Measurements from ENCODE around the gene AMZ1. TPM values are rescaled to one million over a fixed set of nuclear protein-coding genes. Genes with fewer than 3 reads are reported as not detected.

The AMZ1 gene
- total and polyA plus RNA-seq, 2 donors, result 0.05 to 0.07 TPM

DNA sequence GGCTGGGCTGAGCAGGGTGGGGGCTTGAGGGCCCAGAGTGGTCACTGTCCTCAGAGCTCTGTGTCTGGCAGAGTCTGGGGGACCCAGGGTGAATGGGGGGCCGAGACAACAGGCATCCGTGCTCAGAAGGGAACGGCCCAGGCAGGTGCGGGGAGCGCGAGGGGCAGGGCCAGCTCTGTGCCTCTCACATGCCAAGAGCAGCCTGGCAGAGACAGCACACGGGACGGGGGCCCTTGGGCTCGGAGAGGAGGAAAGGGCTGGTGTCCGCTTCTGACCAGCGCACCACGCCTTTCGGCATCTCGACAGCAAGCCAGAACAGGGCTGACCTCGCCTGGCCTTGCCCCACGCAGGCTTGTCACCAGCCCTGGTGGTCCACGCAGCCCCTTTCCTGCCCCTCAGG, 13.4 kb downstream of the AMZ1 start:
- Histone ChIP-seq H3K4me3 (ENCODE audit: low read length in 2 of 2) (no peak overlapping the region), H3K27ac (ENCODE audit: low read depth in 1 of 2, low read length in 1 of 2) (no peak overlapping the region), H3K27me3 (ENCODE audit: control insufficient read depth in 2 of 2, insufficient read depth in 1 of 2, low read length in 1 of 2) (peaks cover 6 to 54% of the 10 kb centered on the region in 2 donors), H3K4me1 (ENCODE audit: control insufficient read depth in 2 of 2, insufficient read depth in 2 of 2, low read length in 2 of 2) (peaks cover 12 to 17% of the 10 kb centered on the region in 2 donors), H3K9me3 (ENCODE audit: control insufficient read depth in 2 of 2, insufficient read depth in 1 of 2, low read length in 1 of 2) (peaks cover 0 to 3% of the 10 kb centered on the region in 2 donors), H3K36me3 (ENCODE audit: control insufficient read depth in 2 of 2, insufficient read depth in 2 of 2, low read length in 1 of 2) (no peaks in the 10 kb centered on the region)
- 93% methylated on average over 17 of the region's 17 CpGs for WGBS
- DNase-seq (ENCODE audit: low read depth in 6 of 9, low spot score in 9 of 9), result no peak

DNA sequence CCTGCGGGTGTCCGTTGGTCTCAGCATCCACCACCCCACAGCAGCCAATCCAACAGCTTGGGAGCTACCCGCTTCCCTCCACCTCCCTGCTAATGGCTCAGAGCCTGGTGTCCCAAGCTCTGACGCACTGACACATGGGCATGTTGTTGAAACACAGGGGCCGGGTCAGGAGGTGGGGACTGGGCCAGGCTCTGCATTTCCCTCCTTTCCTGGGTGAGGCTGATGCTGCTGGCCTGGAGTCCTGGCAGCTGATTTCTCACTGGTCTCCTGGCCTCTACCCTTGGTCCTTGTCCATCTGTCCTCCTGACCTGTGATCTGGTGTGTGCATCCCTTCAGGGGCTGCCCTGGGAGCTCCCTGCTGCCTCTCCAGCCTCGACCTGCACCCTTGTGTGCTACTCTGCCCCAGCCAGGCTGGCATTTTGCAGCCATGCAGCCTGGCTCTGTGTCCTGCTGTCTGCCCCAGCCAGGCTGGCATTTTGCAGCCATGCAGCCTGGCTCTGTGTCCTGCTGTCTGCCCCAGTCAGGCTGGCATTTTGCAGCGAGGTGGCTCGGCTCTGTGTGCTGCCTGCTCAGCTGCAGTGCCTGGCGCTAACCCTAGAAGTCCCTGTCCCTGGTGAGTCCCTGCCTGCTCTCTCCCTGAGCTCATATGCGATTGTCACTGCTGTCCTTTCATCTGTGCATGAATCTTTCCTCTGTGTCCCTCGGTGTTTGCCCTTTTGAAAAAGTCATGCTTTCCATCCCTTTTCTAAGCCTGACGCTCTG, 14.0 kb downstream of the AMZ1 start:
- peaks cover 0 to 3% of the 10 kb centered on the region in 2 donors for H3K9me3 ChIP-seq (ENCODE audit: control insufficient read depth in 2 of 2, insufficient read depth in 1 of 2, low read length in 1 of 2)
- H3K27ac ChIP-seq (ENCODE audit: low read depth in 1 of 2, low read length in 1 of 2), result no peak overlapping the region
- WGBS, result 89% methylated on average over 12 of the region's 12 CpGs
- no peak for DNase-seq (ENCODE audit: low read depth in 6 of 9, low spot score in 9 of 9)
- H3K4me1 ChIP-seq (ENCODE audit: control insufficient read depth in 2 of 2, insufficient read depth in 2 of 2, low read length in 2 of 2), result peaks cover 12 to 17% of the 10 kb centered on the region in 2 donors
- no peak overlapping the region for H3K4me3 ChIP-seq (ENCODE audit: low read length in 2 of 2)
- H3K36me3 ChIP-seq (ENCODE audit: control insufficient read depth in 2 of 2, insufficient read depth in 2 of 2, low read length in 1 of 2), result no peaks in the 10 kb centered on the region
- peaks cover 6 to 55% of the 10 kb centered on the region in 2 donors for H3K27me3 ChIP-seq (ENCODE audit: control insufficient read depth in 2 of 2, insufficient read depth in 1 of 2, low read length in 1 of 2)

DNA sequence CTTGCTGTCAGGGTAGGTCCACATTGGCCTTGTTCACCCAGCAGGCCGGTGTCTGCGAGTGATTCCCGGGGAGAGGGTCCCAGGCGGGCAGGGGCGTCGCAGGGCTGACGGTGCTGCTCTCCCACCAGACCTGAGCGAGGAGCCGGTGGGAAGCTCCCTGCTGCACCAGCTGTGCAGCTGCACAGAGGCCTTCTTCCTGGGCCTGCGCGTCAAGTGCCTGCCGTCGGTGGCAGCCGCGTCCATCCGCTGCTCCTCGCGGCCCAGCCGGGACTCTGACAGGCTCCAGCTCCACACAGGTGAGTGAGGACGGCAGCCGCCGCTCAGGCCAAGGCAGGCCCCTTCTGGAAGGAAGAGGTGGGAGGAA, 14.6 kb downstream of the AMZ1 start:
- H3K9me3 ChIP-seq (ENCODE audit: control insufficient read depth in 2 of 2, insufficient read depth in 1 of 2, low read length in 1 of 2), result peaks cover 0 to 3% of the 10 kb centered on the region in 2 donors
- WGBS, result 96% methylated on average over 22 of the region's 22 CpGs
- peaks cover 6 to 60% of the 10 kb centered on the region in 2 donors for H3K27me3 ChIP-seq (ENCODE audit: control insufficient read depth in 2 of 2, insufficient read depth in 1 of 2, low read length in 1 of 2)
- H3K27ac ChIP-seq (ENCODE audit: low read depth in 1 of 2, low read length in 1 of 2), result no peak overlapping the region
- peaks cover 12 to 17% of the 10 kb centered on the region in 2 donors for H3K4me1 ChIP-seq (ENCODE audit: control insufficient read depth in 2 of 2, insufficient read depth in 2 of 2, low read length in 2 of 2)
- H3K36me3 ChIP-seq (ENCODE audit: control insufficient read depth in 2 of 2, insufficient read depth in 2 of 2, low read length in 1 of 2), result no peaks in the 10 kb centered on the region
- H3K4me3 ChIP-seq (ENCODE audit: low read length in 2 of 2), result no peak overlapping the region
- no peak for DNase-seq (ENCODE audit: low read depth in 6 of 9, low spot score in 9 of 9)

DNA sequence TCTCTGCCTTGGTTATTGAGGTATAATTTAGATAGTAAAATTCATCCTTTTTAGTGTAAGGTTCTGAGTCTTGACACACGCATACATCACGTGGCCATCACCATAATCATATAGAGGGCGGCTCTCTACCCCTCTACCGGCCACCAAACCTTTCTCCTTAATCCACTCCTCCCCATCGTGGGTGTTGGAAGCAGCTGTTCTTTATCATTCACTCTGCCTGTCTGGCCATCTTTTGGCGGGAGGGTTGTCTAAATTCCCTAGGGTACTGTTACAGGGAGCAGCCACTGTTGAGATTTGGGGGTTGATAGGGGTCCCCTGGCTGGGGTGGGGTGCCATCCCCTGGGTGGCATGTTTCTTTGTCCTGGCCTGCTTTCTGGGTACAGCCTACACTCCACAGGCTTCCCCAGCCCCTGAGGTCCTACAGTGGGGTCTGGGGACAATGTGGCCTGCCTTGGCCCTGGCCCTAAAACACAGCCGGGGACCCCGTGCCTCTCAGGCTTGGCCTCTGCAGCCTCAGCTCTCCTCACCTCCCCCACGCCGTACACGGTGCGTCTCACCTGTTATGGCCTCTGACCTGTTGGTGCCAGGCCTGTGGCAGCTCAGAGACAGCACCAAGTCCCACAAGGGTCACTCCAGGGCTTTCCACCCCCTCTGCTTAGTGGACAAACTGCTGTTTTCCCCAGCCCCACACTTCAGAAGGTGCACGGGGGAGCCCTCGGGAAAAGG, 17.5 kb downstream of the AMZ1 start:
- Histone ChIP-seq H3K27me3 (ENCODE audit: control insufficient read depth in 2 of 2, insufficient read depth in 1 of 2, low read length in 1 of 2) (peaks cover 20 to 60% of the 10 kb centered on the region in 2 donors), H3K9me3 (ENCODE audit: control insufficient read depth in 2 of 2, insufficient read depth in 1 of 2, low read length in 1 of 2) (peaks cover 0 to 3% of the 10 kb centered on the region in 2 donors), H3K4me3 (ENCODE audit: low read length in 2 of 2) (no peak overlapping the region), H3K36me3 (ENCODE audit: control insufficient read depth in 2 of 2, insufficient read depth in 2 of 2, low read length in 1 of 2) (no peaks in the 10 kb centered on the region), H3K27ac (ENCODE audit: low read depth in 1 of 2, low read length in 1 of 2) (no peak overlapping the region), H3K4me1 (ENCODE audit: control insufficient read depth in 2 of 2, insufficient read depth in 2 of 2, low read length in 2 of 2) (peaks cover 0 to 11% of the 10 kb centered on the region in 2 donors)
- 91% methylated on average over 14 of the region's 14 CpGs for WGBS
- no peak for DNase-seq (ENCODE audit: low read depth in 6 of 9, low spot score in 9 of 9)

DNA sequence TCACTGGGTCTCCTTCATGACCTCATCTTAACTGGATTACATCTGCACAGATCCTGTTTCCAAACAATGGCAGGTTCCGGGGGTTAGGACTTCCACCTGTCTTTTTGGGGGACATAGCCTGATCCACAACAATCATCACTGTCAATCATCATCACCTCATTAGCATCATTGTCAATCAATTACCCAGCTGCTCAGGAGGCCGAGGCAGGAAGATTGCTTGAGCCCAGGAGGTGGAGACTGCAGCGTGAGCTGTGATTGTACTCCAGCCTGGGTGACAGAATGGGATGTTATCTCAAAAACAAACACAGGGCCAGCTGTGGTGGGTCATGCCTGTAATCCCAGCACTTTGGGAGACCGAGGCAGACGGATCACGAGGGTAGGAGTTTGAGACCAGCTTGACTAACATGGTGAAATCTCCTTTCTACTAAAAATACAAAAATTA, 18.7 kb downstream of the AMZ1 start:
- no peak for DNase-seq (ENCODE audit: low read depth in 6 of 9, low spot score in 9 of 9)
- H3K27ac ChIP-seq (ENCODE audit: low read depth in 1 of 2, low read length in 1 of 2), result no peak overlapping the region
- peaks cover 0 to 6% of the 10 kb centered on the region in 2 donors for H3K9me3 ChIP-seq (ENCODE audit: control insufficient read depth in 2 of 2, insufficient read depth in 1 of 2, low read length in 1 of 2)
- 86% methylated on average over 6 of the region's 6 CpGs for WGBS
- H3K4me3 ChIP-seq (ENCODE audit: low read length in 2 of 2), result no peak overlapping the region
- peaks cover 23 to 63% of the 10 kb centered on the region in 2 donors for H3K27me3 ChIP-seq (ENCODE audit: control insufficient read depth in 2 of 2, insufficient read depth in 1 of 2, low read length in 1 of 2)
- H3K4me1 ChIP-seq (ENCODE audit: control insufficient read depth in 2 of 2, insufficient read depth in 2 of 2, low read length in 2 of 2), result peaks cover 2 to 21% of the 10 kb centered on the region in 2 donors
- H3K36me3 ChIP-seq (ENCODE audit: control insufficient read depth in 2 of 2, insufficient read depth in 2 of 2, low read length in 1 of 2), result no peaks in the 10 kb centered on the region

DNA sequence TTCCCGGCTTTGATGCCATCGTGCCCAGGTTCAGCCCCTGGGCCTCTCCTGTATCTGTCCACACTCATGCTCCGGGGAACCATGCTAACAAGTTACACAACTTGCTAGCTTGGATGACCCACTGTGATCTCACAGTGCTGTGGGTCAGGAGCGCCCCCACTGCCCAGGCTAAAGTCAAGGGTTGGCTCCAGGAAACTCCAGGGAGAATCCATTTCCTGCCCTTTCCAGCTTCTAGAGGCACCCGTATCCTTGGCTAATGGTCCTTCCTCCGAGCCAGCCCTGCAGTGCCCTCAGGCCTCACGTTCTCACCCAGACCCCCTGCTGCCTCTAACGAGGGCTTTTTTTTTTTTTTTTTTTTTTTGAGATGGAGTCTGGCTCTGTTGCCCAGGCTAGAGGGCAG, 19.5 kb downstream of the AMZ1 start:
- Histone ChIP-seq H3K27ac (ENCODE audit: low read depth in 1 of 2, low read length in 1 of 2) (no peak overlapping the region), H3K4me1 (ENCODE audit: control insufficient read depth in 2 of 2, insufficient read depth in 2 of 2, low read length in 2 of 2) (peaks cover 2 to 21% of the 10 kb centered on the region in 2 donors), H3K9me3 (ENCODE audit: control insufficient read depth in 2 of 2, insufficient read depth in 1 of 2, low read length in 1 of 2) (peaks cover 0 to 6% of the 10 kb centered on the region in 2 donors), H3K27me3 (ENCODE audit: control insufficient read depth in 2 of 2, insufficient read depth in 1 of 2, low read length in 1 of 2) (peaks cover 28 to 66% of the 10 kb centered on the region in 2 donors), H3K4me3 (ENCODE audit: low read length in 2 of 2) (no peak overlapping the region), H3K36me3 (ENCODE audit: control insufficient read depth in 2 of 2, insufficient read depth in 2 of 2, low read length in 1 of 2) (no peaks in the 10 kb centered on the region)
- no peak for DNase-seq (ENCODE audit: low read depth in 6 of 9, low spot score in 9 of 9)
- 98% methylated on average over 8 of the region's 8 CpGs for WGBS

DNA sequence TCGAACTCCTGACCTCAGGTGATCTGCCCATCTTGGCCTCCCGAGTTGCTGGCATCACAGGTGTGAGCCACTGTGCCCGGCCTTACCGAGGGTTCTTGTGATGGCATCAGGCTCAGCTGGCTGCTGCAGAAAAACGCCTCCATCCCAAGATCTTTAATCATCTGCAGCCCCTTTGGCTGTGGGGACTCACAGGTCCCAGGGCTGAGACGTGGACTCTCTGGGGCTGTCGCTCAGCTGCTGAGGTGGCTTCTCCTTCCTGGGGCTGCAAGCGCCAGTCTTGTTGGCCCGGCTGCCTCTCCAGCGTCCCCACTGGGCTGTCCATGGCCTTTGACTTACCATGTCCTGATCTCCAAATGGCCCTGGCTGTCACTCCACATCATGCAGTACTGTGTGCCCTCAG, 20.0 kb downstream of the AMZ1 start:
- no peak for DNase-seq (ENCODE audit: low read depth in 6 of 9, low spot score in 9 of 9)
- 92% methylated on average over 10 of the region's 10 CpGs for WGBS
- Histone ChIP-seq H3K4me3 (ENCODE audit: low read length in 2 of 2) (no peak overlapping the region), H3K4me1 (ENCODE audit: control insufficient read depth in 2 of 2, insufficient read depth in 2 of 2, low read length in 2 of 2) (peaks cover 2 to 24% of the 10 kb centered on the region in 2 donors), H3K27me3 (ENCODE audit: control insufficient read depth in 2 of 2, insufficient read depth in 1 of 2, low read length in 1 of 2) (peaks cover 29 to 66% of the 10 kb centered on the region in 2 donors), H3K36me3 (ENCODE audit: control insufficient read depth in 2 of 2, insufficient read depth in 2 of 2, low read length in 1 of 2) (no peaks in the 10 kb centered on the region), H3K9me3 (ENCODE audit: control insufficient read depth in 2 of 2, insufficient read depth in 1 of 2, low read length in 1 of 2) (peaks cover 0 to 6% of the 10 kb centered on the region in 2 donors), H3K27ac (ENCODE audit: low read depth in 1 of 2, low read length in 1 of 2) (no peak overlapping the region)

DNA sequence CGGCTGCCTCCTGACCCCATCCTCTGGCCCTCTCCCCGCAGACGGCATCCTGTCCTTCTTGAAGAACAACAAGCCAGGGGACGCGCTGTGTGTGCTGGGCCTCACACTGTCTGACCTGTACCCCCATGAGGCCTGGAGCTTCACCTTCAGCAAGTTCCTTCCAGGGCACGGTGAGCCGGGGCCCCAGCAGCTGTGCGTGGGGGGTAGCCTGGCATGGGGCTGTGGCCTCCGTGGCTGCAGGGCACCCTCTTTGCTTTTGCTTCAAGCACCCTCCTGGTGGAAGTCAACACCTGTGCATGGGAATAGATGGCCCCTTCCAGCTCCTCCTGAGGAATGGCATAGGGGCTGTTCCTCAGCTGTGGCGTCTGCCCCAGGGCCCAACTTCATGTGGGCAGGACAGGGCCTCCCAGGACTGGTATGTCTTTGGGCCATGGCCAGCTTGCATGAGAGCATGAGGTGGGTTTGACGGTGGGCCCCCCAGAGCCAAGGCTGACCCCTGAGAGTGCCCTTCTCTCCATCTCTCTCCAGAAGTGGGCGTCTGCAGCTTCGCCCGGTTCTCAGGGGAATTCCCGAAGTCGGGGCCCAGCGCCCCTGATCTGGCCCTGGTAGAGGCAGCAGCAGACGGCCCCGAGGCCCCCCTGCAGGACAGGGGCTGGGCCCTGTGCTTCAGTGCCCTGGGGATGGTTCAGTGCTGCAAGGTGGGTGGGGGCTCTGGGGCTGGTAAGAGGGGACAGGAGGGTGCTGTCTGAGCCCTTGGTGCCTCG, 20.7 kb downstream of the AMZ1 start:
- H3K27me3 ChIP-seq (ENCODE audit: control insufficient read depth in 2 of 2, insufficient read depth in 1 of 2, low read length in 1 of 2), result peaks cover 29 to 73% of the 10 kb centered on the region in 2 donors
- 88% methylated on average over 20 of the region's 20 CpGs for WGBS
- H3K9me3 ChIP-seq (ENCODE audit: control insufficient read depth in 2 of 2, insufficient read depth in 1 of 2, low read length in 1 of 2), result peaks cover 0 to 6% of the 10 kb centered on the region in 2 donors
- H3K27ac ChIP-seq (ENCODE audit: low read depth in 1 of 2, low read length in 1 of 2), result no peak overlapping the region
- H3K4me1 ChIP-seq (ENCODE audit: control insufficient read depth in 2 of 2, insufficient read depth in 2 of 2, low read length in 2 of 2), result peaks cover 2 to 30% of the 10 kb centered on the region in 2 donors
- no peaks in the 10 kb centered on the region for H3K36me3 ChIP-seq (ENCODE audit: control insufficient read depth in 2 of 2, insufficient read depth in 2 of 2, low read length in 1 of 2)
- no peak for DNase-seq (ENCODE audit: low read depth in 6 of 9, low spot score in 9 of 9)
- H3K4me3 ChIP-seq (ENCODE audit: low read length in 2 of 2), result no peak overlapping the region
